GM10847 (cell line): ENCODE measurements around the gene CNTFR.

Experiments
- POLR2A ChIP-seq: IDR thresholded peaks from 2 replicates; pipeline ENCODE4 v1.6.1; 2011; ENCODE audit not compliant: insufficient read length; ENCODE audit errors: extremely low read depth

Gene CNTFR

DNA sequence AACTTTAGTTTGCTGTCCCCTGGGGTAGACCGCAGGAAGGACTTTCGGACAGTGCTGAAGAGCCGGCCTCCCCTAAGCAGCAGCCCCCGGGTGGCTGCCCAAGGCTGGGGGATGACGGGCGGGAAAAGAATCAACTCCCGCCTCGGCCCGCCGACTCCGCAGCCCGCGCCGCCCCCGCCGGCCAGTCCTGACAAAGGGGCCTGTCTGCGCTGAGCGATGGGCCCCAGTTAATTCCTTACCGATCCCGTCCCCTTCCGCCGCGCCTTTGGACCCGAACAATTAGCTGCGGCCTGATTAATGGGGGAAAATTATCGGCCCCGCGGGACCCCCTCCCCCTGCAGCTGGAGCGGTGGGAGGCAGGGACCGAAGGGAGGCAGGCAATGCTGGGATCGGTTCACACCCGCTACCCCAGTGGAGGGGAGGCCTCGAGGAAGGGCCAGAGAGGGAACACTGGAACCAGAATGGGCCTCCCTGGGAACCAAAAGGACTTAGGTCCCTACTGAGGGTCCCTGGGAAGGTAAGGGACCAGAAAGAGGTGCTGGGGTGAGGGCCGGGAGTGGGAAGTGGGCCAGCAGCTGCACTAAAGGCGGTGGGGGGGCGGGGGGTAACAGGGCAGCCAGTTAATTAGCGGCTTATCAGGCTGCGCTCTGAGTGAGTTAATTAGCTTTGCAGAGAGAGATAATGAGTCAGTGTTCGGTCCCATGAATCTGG is 35.1 kb upstream of the CNTFR start:
- no peak for TF ChIP-seq POLR2A

DNA sequence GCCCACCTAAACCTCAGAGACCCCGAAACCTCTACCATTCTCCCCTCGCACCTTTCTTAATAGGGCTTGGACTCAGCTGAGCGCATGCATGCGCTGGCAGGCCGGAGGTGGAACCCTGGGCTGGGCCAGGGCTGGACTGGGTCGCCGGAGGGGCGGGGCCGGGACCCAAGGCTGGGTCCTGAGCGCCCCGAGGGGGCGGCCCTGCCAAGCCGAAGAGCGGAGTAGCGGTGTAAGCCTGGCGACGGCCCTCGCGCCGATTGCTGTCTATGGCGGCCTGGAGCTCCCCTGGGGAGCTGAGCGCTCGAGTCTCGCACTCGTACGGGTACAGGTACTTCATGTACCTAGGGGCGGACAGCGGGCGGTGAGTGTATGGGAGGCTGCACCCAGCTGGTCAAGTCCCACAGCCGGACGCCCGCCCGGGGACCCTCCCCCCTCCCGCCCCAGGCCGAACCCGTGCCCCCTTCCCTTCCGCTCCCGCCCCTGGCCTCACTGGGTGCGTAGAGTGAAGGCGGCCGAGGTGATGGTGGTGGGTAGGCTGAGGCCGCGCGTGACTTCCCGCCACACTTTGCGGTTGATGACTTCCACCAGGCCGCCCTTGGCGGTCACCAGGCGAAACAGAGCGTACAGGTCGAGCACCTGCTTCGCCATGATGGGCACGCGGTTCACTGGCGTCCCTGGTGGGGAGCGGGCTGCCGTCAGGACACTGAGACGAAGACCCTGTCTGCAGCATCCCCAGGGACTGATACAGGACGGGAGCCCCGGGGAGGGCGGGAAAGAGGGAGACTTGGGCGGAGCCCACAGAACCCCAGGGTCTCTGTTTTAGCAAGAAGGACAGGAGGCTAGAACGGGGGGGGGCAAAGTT is 34.1 kb upstream of the CNTFR start:
- TF ChIP-seq POLR2A = no peak

DNA sequence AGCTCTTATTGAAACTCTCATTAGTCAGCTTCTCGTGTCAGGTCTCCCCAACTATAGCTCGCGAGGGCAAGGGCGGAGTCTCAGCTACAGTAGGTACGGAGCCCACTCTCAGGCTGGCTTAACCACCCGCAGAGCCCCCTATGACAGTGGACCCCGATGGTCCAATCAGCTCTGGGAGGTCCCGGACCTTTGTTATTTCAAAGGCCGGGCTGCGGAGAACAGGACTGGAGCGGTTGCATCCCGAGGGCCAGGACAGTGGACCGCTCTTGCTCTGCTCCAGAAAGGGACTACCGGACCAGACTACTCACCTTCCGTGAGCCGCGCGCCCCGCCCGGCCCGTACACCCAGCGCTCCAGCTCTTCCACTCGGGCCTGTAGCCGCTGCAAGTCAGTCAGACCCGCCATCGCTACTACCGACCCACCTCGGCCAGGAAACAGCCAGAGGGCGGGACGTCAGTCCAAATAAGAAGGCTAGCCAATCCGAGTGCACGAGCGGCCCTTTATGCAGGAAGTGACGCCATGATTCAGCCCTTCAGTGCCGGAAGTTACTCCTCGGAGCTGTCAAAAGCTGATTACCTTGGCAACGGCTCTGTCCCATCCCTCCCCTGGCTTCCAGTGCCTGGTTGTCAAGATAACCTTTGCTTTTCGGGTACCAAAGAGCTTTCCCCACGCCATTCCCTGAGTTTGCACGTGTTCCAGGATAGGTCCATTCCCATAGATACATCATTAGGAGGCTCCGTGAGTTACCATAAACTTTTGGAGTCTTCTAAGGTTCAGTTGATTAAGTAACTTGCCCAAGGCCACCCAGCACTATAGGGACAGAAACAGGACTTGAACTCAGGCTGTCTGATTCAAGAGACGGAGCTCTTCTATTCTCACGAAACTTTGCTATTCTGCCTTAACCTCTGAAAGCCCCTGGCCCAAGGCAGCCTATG is 30.8 kb upstream of the CNTFR start, which contains the start of gene DCTN3:
Gene DCTN3 (minus strand): TSS at position 435 of the 934 bp plus-strand sequence. CDS start 31 bp downstream, at position 404.
- TF ChIP-seq POLR2A = peak; percentile 79

DNA sequence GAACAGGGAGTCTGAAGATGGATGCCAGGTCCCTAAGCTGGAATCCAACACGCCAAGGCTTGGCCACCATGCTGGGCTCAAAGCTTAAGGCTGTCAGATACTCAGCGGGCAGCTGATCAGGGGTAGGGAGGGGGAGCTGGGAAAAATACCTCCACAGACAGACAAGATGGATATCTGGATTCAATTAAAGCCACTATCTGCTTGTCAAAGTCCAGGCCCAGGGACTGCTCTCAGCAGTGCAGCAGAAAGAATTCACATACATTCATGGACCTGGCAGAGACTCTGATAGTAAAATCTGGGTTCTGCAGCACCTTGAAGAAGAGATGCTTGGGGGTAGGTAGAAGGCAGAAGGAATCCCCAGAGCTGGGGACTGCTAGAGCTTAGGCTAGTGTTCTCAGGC is 25.6 kb upstream of the CNTFR start:
- no peak for TF ChIP-seq POLR2A

DNA sequence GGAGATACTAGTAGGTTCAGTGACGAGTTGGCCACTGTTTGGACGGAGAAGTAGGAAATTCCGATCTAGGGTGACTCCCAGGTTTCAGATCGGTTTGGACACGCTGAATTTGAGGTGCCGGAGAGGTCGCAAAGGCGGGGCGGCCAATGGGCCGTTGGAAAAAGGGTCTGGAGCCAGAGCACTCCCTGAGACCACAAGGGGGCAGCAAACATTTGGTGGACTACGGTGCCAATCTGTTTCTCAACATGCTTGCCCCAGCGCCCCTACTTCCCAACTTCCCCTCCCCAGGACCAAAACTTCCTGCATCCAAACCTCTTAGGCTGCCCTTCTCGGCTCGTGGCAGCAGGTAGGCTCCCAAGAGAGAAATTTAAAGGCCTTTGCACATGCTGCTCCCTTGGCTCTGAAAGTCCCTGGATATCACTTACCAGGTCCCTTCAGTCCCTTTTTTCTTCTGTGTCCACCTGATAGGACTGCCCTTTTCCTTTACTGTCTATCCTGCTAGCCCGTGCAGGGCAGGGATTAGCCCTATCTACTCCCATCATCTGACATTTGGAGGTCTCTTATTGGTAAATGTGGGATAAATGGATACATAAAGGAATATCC is 23.4 kb upstream of the CNTFR start:
- TF ChIP-seq POLR2A = no peak

DNA sequence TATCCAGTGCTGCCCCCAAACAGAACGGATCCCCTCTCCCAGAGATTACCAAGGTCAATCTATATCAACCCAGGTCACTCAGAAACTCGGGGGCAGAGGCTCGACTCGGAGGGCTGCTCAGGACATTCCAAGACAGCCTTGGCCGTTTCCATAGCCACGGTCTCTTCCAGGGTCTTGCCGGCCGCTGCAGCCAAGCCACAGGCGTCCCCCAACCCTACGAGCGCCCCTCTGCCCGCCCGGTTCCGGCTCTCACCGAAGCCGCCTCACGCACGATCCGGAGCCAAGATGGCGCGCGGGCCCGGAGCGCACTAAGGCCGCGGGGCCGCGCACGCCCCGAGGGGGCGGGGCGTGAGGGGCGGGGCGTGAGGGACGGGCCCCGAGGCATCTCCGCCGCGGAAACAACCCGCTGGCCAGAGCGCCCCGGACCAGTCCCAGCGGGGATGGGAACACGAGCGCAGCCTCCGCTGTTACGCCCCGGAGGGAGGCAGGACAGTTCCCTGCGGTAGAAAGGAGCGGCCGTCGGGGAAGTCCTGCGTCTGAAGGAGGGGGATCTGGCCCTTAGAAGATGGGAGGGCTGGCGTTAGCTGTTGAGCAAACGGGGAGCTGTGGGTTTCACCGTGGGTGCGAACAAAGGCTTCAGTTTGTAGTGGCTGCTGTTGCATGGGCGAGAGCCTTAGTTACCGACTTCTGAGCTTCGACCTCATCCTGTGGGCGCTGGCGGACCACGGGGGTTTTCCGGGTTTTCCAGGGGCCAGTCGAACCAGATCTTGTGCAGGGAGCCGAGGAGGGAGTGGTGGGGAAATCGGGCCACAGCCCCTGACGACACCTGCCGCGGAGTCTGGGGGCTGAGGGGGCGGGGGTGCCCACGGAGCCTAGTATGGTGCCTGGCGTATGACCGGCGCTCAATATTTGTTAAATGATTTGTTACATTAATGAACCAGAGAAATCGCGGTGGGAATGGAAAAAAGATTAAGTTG is 22.6 kb upstream of the CNTFR start, which contains the start of gene RPP25L:
Gene RPP25L (minus strand): TSS at position 287 of the 977 bp plus-strand sequence. CDS start 801 bp downstream, outside the sequence.
- TF ChIP-seq POLR2A = peak; percentile 91

DNA sequence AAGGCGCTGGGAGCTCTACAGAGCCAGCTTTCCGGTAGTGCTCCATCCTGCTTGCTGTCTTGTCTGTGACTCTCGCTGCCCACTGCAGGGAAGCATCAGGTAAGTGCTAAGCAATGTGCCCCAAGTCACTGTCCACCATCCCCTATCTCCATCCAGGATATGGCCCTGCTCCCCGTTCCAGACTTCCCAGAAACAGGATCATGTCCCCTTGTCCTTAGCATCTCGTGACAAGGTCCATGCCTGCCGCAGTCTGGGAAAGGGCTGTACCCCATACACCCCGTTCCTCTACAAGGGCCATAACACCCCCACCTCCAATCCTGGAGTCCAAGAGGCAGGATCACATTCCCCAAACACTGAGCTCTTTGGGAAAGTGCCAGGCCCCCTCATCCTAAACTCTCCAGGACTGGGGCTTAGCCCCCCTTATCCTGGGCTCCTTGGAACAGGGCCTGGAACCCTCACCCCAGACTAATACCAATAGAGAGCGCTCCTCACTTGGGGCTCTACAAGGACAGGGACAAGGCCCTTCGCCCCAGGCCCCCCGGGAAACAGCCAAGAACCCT is 21.8 kb upstream of the CNTFR start:
- TF ChIP-seq POLR2A = no peak

DNA sequence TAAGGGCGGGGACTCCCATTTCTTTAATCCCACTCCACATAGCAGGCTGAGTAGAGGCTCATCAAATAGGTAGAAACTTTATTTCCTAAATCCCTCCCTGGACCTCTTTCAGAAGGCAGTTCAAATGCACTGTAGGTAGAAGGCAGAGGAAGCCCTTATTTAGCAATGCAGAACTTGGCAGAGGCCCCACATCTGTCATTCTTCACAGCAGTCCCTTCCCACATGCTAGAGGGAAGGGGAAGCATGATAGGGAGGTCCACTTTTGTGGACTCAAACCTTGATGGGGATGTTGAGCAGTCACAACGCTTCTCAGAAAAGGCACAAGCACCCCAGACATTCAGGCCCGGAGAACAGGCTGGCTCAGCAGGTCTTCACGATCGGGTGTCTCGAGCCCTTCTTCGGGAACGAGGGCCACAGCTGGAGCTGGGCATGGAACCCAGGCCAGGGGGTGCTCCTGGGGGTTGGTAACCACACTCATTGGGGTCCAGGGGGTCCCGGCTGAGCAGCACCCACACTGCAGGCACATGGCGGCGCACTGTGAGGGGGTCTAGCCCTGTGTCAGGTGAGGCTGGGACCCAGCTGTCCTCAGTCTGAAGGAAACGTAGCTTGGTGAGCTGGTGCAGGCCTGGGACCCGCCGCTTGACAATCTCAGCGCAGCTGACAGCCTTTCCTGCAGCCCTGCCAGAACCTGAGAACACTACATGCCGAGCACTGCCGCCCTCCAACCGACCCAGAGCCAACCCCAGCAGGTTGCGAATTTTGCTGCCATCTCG is 21.1 kb upstream of the CNTFR start:
- TF ChIP-seq POLR2A = no peak

DNA sequence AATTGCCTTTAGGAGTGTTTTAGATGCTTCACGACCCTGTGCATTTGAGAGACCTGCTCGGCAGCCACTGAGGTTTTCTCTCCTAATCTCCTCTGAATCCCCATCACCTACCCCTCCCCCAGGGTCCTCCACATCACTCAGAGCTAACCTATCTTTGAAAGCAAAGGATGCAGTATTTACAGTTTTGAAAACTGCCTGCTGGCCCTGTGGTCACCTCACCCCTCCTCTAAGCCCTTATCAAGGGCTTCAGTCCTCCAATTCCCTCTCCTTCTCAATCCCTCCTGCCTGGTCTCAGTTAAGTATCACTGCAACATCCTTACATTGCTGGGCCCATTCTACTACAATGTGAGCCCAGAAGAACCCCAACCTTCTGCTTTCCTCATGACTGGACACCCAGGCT is 17.8 kb upstream of the CNTFR start:
- TF ChIP-seq POLR2A = no peak

DNA sequence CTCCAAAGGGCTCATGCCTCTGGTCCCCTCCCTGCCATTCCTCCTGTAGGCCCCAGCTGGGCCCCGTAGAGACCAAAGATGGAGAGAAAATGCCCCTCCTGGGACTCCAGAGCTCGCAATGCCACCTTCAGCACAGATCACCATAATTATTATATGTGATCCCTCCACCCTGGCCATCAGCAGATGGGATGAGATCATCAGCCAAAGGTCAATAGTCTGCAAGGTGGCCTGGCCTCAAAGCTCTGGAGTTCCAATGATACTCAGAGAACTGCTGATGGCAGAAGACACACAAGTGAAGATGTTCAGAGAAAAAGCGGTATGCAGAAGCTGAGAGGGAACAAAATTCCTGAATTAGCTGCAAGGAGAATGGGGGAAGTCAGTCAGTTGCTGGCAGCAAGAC is 17.4 kb upstream of the CNTFR start:
- TF ChIP-seq POLR2A = no peak

DNA sequence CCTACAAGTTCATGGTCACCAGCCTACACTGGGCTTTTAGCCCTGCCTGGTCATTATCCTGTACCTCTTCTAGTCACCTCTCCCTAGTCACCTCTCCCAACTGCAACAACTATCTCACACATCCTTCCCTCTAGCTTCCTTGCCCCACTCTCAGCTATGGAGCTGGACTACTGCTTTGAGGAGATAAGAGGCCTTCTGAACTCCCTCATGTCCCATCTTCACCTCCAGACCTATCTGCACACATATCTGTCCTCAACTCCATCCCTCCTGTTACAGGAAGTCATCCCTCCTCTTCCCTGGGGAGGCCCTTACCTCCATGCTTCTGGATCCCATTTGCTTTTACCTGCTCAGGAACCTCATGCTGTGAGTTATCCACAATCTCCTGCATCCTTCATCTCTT is 16.7 kb upstream of the CNTFR start:
- TF ChIP-seq POLR2A = no peak

DNA sequence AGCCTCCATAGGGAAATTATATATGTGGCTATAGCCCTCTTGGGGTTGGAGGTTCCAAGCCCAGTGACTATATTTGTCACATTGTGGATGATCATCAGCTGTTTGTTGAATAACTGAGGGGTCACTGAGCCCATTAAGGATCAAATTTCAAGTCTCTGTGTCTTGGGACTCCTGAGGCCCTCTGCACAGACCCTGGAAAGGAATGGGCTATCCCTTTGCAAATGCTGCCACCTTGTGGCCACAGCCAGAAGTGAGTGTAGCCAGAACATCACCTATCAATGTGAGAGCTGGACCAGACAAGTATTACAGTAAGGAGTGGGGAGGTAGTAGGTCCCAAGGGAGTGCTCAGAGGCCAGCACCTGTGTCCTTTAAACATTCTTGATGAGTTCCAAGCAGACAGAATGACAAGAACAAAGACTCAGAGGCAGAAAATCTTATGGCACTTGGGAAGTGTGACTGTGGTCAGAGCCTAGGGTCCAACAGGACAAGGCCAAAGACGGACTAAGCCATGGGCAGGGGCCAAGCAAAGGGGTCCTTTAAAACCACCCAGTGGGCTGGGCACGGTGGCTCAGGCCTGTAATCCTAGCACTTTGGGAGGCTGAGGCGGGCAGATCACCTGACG is 14.2 kb upstream of the CNTFR start:
- TF ChIP-seq POLR2A = no peak
